Measurements from ENCODE around the gene RPL39. TPM values are rescaled to one million over a fixed set of nuclear protein-coding genes. Genes with fewer than 3 reads are reported as not detected.
"Not testable (repeated sequence)": the region's sequence is repeated elsewhere in the genome, so short reads cannot be mapped to it uniquely, and the experiment has no call there.

Gene RPL39
- total and polyA plus RNA-seq, 2 experiments from 2014 or later, result 687 to 8,635 TPM

DNA sequence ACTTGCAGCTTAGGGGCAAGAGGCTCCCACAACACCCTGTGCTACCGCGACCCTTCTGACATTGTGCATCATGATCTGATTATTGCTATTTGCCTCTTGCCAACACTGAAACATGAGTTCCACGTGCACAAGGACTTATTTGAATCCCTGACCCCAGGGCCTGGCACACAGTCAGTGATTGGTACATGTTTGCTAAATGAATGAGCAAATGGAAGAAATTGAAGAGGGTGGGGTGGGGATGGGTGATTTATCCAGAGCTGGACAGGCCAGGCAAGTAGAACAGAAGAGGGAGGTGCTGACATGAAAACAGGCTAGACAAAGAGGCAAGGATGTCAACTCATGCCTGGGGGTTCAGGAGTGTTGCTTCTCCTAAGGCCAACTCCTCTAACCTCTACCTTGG lies 24.9 kb upstream of the RPL39 start:
- no peak overlapping the region for H2AFZ ChIP-seq
- H3K4me1 ChIP-seq (ENCODE audit: insufficient read depth), result no peaks in the 10 kb centered on the region
- H3K79me2 ChIP-seq, result no peaks in the 10 kb centered on the region
- no peak for DNase-seq (ENCODE audit: low spot score)
- no peak overlapping the region for H3K4me2 ChIP-seq
- no peaks in the 10 kb centered on the region for H3K9me3 ChIP-seq (ENCODE audit: low read depth)
- no peaks in the 10 kb centered on the region for H3K27me3 ChIP-seq
- WGBS (ENCODE audit: low lambda C conversion rate, missing lambda C conversion rate), result 77% methylated on average over 3 of the region's 3 CpGs
- H3K27ac ChIP-seq, result no peak overlapping the region
- H3K36me3 ChIP-seq (replicated peaks; ENCODE audit: insufficient read depth, low read depth), result no peaks in the 10 kb centered on the region
- no peak for TF ChIP-seq EZH2phosphoT487 (IDR thresholded peaks at IDR 0.05; ENCODE audit: low read depth, severe bottlenecking, unreplicated experiment)
- no peak overlapping the region for H3K4me3 ChIP-seq
- no peaks in the 10 kb centered on the region for H3K9me2 ChIP-seq (replicated peaks; ENCODE audit: insufficient read depth)
- H4K20me1 ChIP-seq (ENCODE audit: insufficient read depth, poor library complexity, severe bottlenecking), result no peaks in the 10 kb centered on the region

DNA sequence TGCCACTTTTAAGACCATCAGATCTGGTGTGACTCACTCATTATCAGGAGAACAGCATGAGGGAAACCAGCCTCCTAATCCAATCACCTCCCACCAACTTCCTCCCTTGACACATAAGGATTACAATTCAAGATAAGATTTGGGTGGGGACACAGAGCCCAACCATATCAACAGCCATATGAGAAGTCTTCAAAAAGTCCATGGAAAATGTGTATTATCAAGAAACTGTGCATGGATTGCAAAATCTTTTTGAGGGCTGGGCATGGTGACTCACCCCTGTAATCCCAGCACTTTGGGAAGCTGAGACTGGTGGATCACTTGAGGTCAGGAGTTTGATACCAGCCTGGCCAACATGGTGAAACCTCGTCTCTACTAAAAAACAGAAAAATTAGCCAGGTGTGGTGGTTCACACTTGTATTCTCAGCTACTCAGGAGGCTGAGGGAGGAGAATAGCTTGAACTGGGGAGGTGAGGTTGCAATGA lies 17.8 kb upstream of the RPL39 start:
- H3K9me3 ChIP-seq (ENCODE audit: low read depth), result no peaks in the 10 kb centered on the region
- no peak for DNase-seq (ENCODE audit: low spot score)
- H3K4me3 ChIP-seq, result no peak overlapping the region
- no peaks in the 10 kb centered on the region for H3K4me1 ChIP-seq (ENCODE audit: insufficient read depth)
- no peaks in the 10 kb centered on the region for H3K79me2 ChIP-seq
- no peak overlapping the region for H2AFZ ChIP-seq
- H3K27ac ChIP-seq, result no peak overlapping the region
- TF ChIP-seq EZH2 (IDR thresholded peaks at IDR 0.05; ENCODE audit: borderline replicate concordance) (no peak), EZH2phosphoT487 (IDR thresholded peaks at IDR 0.05; ENCODE audit: low read depth, severe bottlenecking, unreplicated experiment) (no peak)
- TF ChIP-seq, protein P1, sequence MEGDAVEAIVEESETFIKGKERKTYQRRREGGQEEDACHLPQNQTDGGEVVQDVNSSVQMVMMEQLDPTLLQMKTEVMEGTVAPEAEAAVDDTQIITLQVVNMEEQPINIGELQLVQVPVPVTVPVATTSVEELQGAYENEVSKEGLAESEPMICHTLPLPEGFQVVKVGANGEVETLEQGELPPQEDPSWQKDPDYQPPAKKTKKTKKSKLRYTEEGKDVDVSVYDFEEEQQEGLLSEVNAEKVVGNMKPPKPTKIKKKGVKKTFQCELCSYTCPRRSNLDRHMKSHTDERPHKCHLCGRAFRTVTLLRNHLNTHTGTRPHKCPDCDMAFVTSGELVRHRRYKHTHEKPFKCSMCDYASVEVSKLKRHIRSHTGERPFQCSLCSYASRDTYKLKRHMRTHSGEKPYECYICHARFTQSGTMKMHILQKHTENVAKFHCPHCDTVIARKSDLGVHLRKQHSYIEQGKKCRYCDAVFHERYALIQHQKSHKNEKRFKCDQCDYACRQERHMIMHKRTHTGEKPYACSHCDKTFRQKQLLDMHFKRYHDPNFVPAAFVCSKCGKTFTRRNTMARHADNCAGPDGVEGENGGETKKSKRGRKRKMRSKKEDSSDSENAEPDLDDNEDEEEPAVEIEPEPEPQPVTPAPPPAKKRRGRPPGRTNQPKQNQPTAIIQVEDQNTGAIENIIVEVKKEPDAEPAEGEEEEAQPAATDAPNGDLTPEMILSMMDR (IDR thresholded peaks at IDR 0.05; ENCODE audit: poor library complexity), result no peak
- H3K9me2 ChIP-seq (replicated peaks; ENCODE audit: insufficient read depth), result no peaks in the 10 kb centered on the region
- no peaks in the 10 kb centered on the region for H4K20me1 ChIP-seq (ENCODE audit: insufficient read depth, poor library complexity, severe bottlenecking)
- H3K36me3 ChIP-seq (replicated peaks; ENCODE audit: insufficient read depth, low read depth), result no peaks in the 10 kb centered on the region
- 57% methylated on average over 1 of the region's 1 CpG for WGBS (ENCODE audit: low lambda C conversion rate, missing lambda C conversion rate)
- no peak overlapping the region for H3K4me2 ChIP-seq
- H3K27me3 ChIP-seq, result no peaks in the 10 kb centered on the region

DNA sequence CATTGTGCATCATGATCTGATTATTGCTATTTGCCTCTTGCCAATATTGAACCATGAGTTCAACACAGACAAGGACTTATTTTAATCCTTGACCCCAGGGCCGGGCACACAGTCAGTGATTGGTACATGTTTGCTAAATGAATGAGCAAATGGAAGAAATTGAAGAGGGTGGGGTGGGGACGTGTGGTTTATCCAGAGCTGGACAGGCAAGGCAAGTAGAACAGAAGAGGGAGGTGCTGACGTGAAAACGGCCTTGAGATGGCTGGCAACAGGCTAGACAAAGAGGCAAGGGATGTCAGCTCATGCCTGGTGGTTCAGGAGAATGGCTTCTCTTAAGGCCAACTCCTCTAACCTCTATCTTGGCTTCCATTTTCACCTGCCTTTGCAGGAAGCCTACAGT lies 17.0 kb upstream of the RPL39 start:
- H3K4me1 ChIP-seq (ENCODE audit: insufficient read depth); H3K27me3 ChIP-seq; H3K9me3 ChIP-seq (ENCODE audit: low read depth); H3K4me3 ChIP-seq; H3K79me2 ChIP-seq; H3K36me3 ChIP-seq (replicated peaks; ENCODE audit: insufficient read depth, low read depth); H4K20me1 ChIP-seq (ENCODE audit: insufficient read depth, poor library complexity, severe bottlenecking); H3K27ac ChIP-seq; H3K9me2 ChIP-seq (replicated peaks; ENCODE audit: insufficient read depth); DNase-seq (ENCODE audit: low spot score); H2AFZ ChIP-seq; H3K4me2 ChIP-seq: not testable (repeated sequence)
- WGBS (ENCODE audit: low lambda C conversion rate, missing lambda C conversion rate), result 84% methylated on average over 2 of the region's 4 CpGs

GRCh38 chrX:119802546-119802945 lies 11.1 kb upstream of the RPL39 start:
- Histone ChIP-seq H3K27ac (no peak overlapping the region), H3K9me3 (ENCODE audit: low read depth) (no peaks in the 10 kb centered on the region), H3K4me3 (no peak overlapping the region), H3K4me2 (no peak overlapping the region), H3K9me2 (replicated peaks; ENCODE audit: insufficient read depth) (no peaks in the 10 kb centered on the region), H3K79me2 (no peaks in the 10 kb centered on the region), H3K4me1 (ENCODE audit: insufficient read depth) (no peaks in the 10 kb centered on the region), H2AFZ (no peak overlapping the region), H4K20me1 (ENCODE audit: insufficient read depth, poor library complexity, severe bottlenecking) (no peaks in the 10 kb centered on the region), H3K27me3 (no peaks in the 10 kb centered on the region), H3K36me3 (replicated peaks; ENCODE audit: insufficient read depth, low read depth) (no peaks in the 10 kb centered on the region)
- 82% methylated on average over 8 of the region's 8 CpGs for WGBS (ENCODE audit: low lambda C conversion rate, missing lambda C conversion rate)
- TF ChIP-seq, protein P1 (IDR thresholded peaks at IDR 0.05; ENCODE audit: poor library complexity), result no peak
- TF ChIP-seq EZH2 (IDR thresholded peaks at IDR 0.05; ENCODE audit: borderline replicate concordance) (no peak), EZH2phosphoT487 (IDR thresholded peaks at IDR 0.05; ENCODE audit: low read depth, severe bottlenecking, unreplicated experiment) (no peak)
- no peak for DNase-seq (ENCODE audit: low spot score)

Measured in hepatocyte (in vitro differentiated cells).